Right atrium auricular region (tissue), 2 donors: ENCODE data around the gene FOXN3. TPM values are rescaled to one million over a fixed set of nuclear protein-coding genes. Genes with fewer than 3 reads are reported as not detected.

Experiments used
- DNase-seq: peaks from one replicate; pipeline ENCODE4 v3.0.0-alpha.2; 2019; ENCODE audit warnings: low spot score
- H3K27ac ChIP-seq, 2 donors: fragments of 200-600 bp; sonication (generic); 1 replicate in 1 of 2; 2 replicates in 1 of 2; pipeline ENCODE4 v1.5.1; 2016 to 2019
- H3K27me3 ChIP-seq, 2 donors: fragments of 200-600 bp; sonication (generic); one replicate each; pipeline versions ENCODE4 v1.5.1 to v1.6.0; 2017 to 2019
- H3K36me3 ChIP-seq: fragments of 200-600 bp; sonication (generic); one replicate; pipeline ENCODE4 v1.5.1; 2016
- H3K4me1 ChIP-seq, 2 donors: fragments of 200-600 bp; sonication (generic); one replicate each; pipeline versions ENCODE4 v1.5.1 to v1.6.0; 2017 to 2019
- H3K4me3 ChIP-seq, 2 donors: fragments of 200-600 bp; sonication (generic); 1 replicate in 1 of 2; 2 replicates in 1 of 2; pipeline ENCODE4 v1.5.1; 2017 to 2019; ENCODE audit warnings: mild to moderate bottlenecking in 1 of 2, moderate library complexity in 1 of 2
- H3K9me3 ChIP-seq, 2 donors: fragments of 200-600 bp; sonication (generic); one replicate each; pipeline ENCODE4 v1.5.1; 2019
- total RNA-seq, 2 donors: library from RNA; depleted of rRNA; stranded (reverse); fragments of >200 nt; gene quantifications; one replicate each; pipeline ENCODE4 v1.1.0, GENCODE V29; 2016
- TF ChIP-seq, protein P1 (sequence below), 2 donors: fragments of 200-600 bp; sonication (generic); IDR thresholded peaks; one replicate each; pipeline ENCODE4 v1.5.1; 2019; ENCODE audit warnings: antibody characterized with exemption in 2 of 2

The FOXN3 gene
- total RNA-seq, 2 donors from 2014 or later, result 80.1 to 90.3 TPM

GRCh38 chr14:89406361-89406760 is 10.7 kb downstream of the FOXN3 start:
- H3K27ac ChIP-seq, result no peak overlapping the region
- H3K4me1 ChIP-seq, result peaks cover 0 to 55% of the 10 kb centered on the region in 2 donors
- no peak for DNase-seq

DNA sequence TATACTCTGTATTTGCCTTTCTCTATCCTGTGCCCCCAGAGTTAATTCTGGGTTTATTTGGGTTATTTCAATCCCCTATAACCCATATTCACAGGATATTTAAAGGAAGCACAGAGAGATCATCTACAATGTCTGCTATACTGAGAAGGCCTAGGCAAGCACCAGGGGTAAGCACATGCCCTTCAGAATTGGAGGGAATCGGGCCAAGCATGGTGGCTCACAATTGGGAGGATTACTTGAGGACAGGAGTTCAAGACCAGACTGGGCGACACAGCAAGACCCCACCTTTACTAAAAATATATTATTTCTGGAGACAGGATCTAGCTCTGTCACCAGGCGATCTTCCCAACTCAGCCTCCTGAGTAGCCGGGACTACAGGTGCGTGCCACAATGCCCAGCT is 11.3 kb downstream of the FOXN3 start:
- H3K36me3 ChIP-seq, result peaks cover 6% of the 10 kb centered on the region
- DNase-seq, result no peak
- H3K4me1 ChIP-seq, result peaks cover 0 to 52% of the 10 kb centered on the region in 2 donors
- TF ChIP-seq, protein P1, sequence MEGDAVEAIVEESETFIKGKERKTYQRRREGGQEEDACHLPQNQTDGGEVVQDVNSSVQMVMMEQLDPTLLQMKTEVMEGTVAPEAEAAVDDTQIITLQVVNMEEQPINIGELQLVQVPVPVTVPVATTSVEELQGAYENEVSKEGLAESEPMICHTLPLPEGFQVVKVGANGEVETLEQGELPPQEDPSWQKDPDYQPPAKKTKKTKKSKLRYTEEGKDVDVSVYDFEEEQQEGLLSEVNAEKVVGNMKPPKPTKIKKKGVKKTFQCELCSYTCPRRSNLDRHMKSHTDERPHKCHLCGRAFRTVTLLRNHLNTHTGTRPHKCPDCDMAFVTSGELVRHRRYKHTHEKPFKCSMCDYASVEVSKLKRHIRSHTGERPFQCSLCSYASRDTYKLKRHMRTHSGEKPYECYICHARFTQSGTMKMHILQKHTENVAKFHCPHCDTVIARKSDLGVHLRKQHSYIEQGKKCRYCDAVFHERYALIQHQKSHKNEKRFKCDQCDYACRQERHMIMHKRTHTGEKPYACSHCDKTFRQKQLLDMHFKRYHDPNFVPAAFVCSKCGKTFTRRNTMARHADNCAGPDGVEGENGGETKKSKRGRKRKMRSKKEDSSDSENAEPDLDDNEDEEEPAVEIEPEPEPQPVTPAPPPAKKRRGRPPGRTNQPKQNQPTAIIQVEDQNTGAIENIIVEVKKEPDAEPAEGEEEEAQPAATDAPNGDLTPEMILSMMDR (IDR thresholded peaks at IDR 0.05), result no peak
- no peaks in the 10 kb centered on the region for H3K27me3 ChIP-seq
- no peak overlapping the region for H3K4me3 ChIP-seq
- no peaks in the 10 kb centered on the region for H3K9me3 ChIP-seq
- no peak overlapping the region for H3K27ac ChIP-seq

More at GRCh38 chr14:89406361-89406760, 10.7 kb downstream of the FOXN3 start:
- Histone ChIP-seq H3K4me3 (no peak overlapping the region), H3K36me3 (peaks cover 13% of the 10 kb centered on the region), H3K27me3 (no peaks in the 10 kb centered on the region), H3K9me3 (no peaks in the 10 kb centered on the region)
- TF ChIP-seq, protein P1 (IDR thresholded peaks at IDR 0.05), result no peak

GRCh38 chr14:89402363-89402762 is 14.7 kb downstream of the FOXN3 start:
- H3K9me3 ChIP-seq, result no peaks in the 10 kb centered on the region
- DNase-seq, result no peak
- no peak overlapping the region for H3K4me3 ChIP-seq
- no peaks in the 10 kb centered on the region for H3K36me3 ChIP-seq
- TF ChIP-seq, protein P1 (IDR thresholded peaks at IDR 0.05), result no peak
- H3K4me1 ChIP-seq, result peaks cover 0 to 37% of the 10 kb centered on the region in 2 donors
- H3K27me3 ChIP-seq, result no peaks in the 10 kb centered on the region
- H3K27ac ChIP-seq, result no peak overlapping the region

GRCh38 chr14:89401761-89402160 is 15.3 kb downstream of the FOXN3 start:
- Histone ChIP-seq H3K27ac (no peak overlapping the region), H3K4me3 (no peak overlapping the region), H3K9me3 (no peaks in the 10 kb centered on the region), H3K27me3 (no peaks in the 10 kb centered on the region), H3K4me1 (peaks cover 0 to 31% of the 10 kb centered on the region in 2 donors), H3K36me3 (no peaks in the 10 kb centered on the region)
- TF ChIP-seq, protein P1 (IDR thresholded peaks at IDR 0.05), result no peak
- DNase-seq, result no peak

- no peak for DNase-seq
- H3K4me3 ChIP-seq, result no peak overlapping the region
- no peaks in the 10 kb centered on the region for H3K27me3 ChIP-seq
- peaks cover 0 to 26% of the 10 kb centered on the region in 2 donors for H3K4me1 ChIP-seq
- no peaks in the 10 kb centered on the region for H3K9me3 ChIP-seq
- no peak overlapping the region for H3K27ac ChIP-seq
- TF ChIP-seq, protein P1 (IDR thresholded peaks at IDR 0.05), result no peak
- H3K36me3 ChIP-seq, result no peaks in the 10 kb centered on the region
Measured at GRCh38 chr14:89401241-89401640, 15.8 kb downstream of the FOXN3 start.

- Histone ChIP-seq H3K27ac (no peak overlapping the region), H3K4me3 (no peak overlapping the region), H3K4me1 (peaks cover 0 to 26% of the 10 kb centered on the region in 2 donors), H3K27me3 (no peaks in the 10 kb centered on the region), H3K9me3 (no peaks in the 10 kb centered on the region), H3K36me3 (no peaks in the 10 kb centered on the region)
- TF ChIP-seq, protein P1 (IDR thresholded peaks at IDR 0.05), result no peak
- DNase-seq, result no peak
Measured at GRCh38 chr14:89400529-89400928, 16.5 kb downstream of the FOXN3 start.
